ENCODE data around the gene CDK6.

- TF ChIP-seq CTCF (IDR thresholded peaks at IDR 0.05) = no peak
- TF ChIP-seq POLR2A (IDR thresholded peaks at IDR 0.05) = no peak
- TF ChIP-seq POLR2AphosphoS5 (IDR thresholded peaks at IDR 0.05) = no peak
These were observed 113.8 kb downstream of the CDK6 start for GRCh38 chr7:92722541-92722940.

Data from prostate gland (tissue), 2 donors.